ENCODE measurements around the gene MYO7B.
A peak's percentile ranks its signal among the peaks of the same experiment; 100 is the strongest.
"Not testable (repeated sequence)": the region's sequence is repeated elsewhere in the genome, so short reads cannot be mapped to it uniquely, and the experiment has no call there.

MYO7B gene

GRCh38 chr2:127524198-127524834, 11.2 kb upstream of the MYO7B start:
- not testable (repeated sequence) for DNase-seq (ENCODE audit: low read depth)

DNA sequence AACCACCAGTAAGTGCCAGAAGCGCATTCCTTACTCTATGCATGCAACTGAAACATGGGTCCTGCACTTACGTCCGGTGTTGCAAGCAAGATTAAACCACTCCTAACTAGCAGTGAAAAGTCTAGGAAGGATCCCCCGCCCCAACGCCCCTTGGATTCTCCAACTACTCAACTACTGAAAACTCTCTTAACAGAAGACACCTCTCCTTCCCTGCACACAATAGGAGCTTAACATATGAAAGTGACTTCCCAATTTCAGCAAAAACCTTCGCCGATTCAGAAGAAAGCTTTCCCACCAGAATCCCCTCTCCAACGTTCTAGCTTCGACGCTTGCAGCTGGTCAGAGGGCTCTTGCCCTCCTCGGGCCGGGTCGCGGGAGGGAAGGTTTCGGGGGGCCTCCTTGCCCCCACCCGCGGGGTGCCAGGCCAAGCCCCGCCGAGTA, 9.8 kb upstream of the MYO7B start:
- DNase-seq (ENCODE audit: low read depth) = no peak

- DNase-seq (ENCODE audit: low read depth) = peak; percentile 86
Observed at GRCh38 chr2:127526132-127527000, 9.1 kb upstream of the MYO7B start, which contains the start of gene IWS1. Gene IWS1 (minus strand): TSS chr2:127526489. CDS start chr2:127526208, 281 bp downstream.

DNA sequence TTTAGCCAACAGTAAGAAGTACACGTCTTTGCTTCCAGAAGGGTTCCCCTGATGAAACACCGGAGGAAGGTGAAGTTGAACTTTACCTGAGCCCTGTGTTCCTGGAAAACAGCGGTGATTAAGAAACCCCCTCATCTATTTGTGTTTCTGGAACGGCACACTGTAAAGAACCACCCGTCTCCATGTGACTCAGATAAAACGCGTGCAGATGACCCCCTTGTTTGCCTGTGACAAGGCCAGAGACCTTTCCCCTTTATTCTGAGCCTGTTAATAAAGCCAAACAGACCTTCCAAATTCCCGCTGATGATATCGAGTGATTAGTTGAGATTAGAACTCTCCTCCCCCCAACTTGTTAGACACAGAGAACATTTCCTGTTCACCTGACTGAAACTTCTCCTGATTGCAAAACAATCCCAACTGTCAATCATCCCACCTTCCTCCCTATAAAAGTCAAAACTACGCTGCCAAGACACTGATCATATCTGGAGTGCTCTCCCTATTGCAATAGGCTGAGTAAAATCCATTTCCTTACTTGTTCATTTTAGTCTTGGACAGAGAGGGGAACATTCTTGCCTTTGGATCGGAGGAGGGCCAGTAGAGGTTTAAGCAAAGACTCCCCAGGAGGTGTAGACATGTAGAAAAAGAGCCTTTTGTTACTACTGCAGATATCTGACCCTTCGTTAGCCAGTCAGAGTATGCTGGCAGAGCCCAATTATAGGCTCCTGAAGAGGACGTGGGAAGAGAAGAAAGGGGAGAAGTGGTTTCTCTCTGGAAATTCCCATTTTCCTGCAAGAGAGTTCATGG, 8.3 kb upstream of the MYO7B start:
- DNase-seq (ENCODE audit: low read depth) = peak; percentile 2

DNA sequence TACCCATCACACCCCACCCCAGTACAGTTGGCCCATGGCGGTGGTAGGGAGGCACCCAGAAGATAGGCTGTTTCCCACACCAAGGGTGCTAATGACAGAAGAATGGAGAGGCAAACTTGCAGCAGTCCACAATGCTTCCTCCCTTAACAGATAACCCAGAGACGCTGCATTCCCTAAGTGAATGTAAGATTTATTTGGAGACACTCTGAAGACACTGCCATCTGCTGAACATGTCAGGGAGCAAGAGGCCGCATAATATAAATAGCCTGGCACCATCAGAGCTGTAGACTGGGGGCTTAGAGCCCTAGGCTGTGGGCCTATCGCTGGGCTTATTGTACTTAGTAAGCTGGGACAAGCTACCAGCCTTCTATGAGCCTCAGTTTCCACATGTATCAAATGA, 7.0 kb upstream of the MYO7B start:
- DNase-seq (ENCODE audit: low read depth) = no peak

DNA sequence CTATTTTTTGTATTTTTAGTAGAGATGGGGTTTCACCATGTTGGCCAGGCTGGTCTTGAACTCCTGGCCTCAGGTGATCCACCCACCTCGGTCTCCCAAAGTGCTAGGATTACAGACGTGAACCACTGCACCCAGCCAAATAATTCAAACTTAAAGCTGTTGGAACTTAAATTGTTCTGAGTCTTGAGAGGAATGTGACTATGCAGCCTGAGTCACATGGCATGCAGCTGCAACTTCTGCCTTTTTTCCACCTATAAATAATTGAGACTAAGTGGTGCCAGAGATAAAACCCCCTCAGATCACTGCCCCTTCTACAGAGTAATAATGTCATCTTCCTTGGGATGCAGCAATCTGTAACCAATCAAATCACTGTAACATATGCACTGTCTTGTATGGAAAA, 6.1 kb upstream of the MYO7B start:
- DNase-seq (ENCODE audit: low read depth) = not testable (repeated sequence)

- DNase-seq (ENCODE audit: low read depth) = no peak
Observed at GRCh38 chr2:127530245-127531140, 5.0 kb upstream of the MYO7B start.

- no peak for DNase-seq (ENCODE audit: low read depth)
Observed at GRCh38 chr2:127531221-127531648, 4.2 kb upstream of the MYO7B start.

DNA sequence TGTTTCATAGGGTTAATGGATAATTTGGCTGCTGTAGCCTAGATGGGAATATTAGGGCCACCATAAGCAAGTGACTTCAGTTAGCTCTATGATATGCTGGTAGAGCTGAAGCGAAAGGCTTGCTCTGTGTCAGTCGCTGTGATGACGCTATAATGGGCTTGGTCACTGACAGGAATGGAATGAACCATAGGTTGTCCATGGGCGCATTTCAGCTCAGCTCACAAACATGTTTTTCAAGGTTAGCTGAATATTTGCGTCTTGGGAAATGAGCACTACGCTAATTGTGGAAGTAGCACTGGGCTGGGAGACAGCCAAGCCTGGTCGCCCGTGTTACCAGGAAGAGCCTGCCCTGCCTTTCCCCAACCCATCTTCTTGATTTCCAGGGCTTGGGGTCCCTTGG, 3.2 kb upstream of the MYO7B start:
- DNase-seq (ENCODE audit: low read depth) = no peak

- no peak for DNase-seq (ENCODE audit: low read depth)
Observed at GRCh38 chr2:127535918-127536317, 435 bp downstream of the MYO7B start.

- no peak for DNase-seq (ENCODE audit: low read depth)
Observed at GRCh38 chr2:127536707-127537541, 1.4 kb downstream of the MYO7B start.

DNA sequence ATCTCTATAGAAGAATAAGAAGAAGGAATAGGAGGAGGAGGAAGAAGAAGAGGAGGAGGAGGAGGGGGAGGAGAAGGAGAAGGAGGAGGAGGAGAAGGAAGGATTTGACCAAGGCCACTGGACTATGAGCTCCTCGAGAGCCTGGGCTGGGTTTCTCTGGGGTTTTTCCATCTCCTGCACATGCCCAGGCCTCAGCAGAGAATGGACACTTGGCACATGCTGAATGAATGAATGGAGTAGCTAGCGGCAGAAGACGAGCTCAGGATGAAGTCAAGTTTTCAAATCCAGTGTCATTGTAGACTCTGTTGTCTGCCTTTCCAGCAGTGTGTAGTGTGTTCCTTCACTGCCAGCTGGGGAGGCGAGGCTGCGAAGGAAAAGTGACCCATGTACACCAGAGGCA, 2.2 kb downstream of the MYO7B start:
- no peak for DNase-seq (ENCODE audit: low read depth)

DNA sequence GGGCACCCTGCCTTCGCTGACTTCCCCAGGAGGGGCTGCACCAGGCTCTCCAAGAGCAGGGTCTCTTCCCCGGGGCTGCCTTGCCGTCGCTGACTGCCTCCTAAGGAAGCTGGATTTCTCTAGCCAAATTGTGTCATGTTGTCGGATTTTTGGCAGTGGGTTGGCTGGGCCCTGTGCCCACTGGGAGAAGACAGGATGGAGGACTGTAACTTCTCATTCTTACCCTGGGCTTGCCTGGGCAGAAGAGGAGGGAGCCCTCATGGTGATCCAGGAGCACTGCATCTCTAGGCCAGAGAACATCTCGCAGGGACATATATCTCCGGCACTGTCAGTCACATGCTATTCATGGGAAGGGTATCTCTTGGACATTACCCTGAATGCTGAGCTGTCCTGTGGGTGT, 6.3 kb downstream of the MYO7B start:
- no peak for DNase-seq (ENCODE audit: low read depth)

DNA sequence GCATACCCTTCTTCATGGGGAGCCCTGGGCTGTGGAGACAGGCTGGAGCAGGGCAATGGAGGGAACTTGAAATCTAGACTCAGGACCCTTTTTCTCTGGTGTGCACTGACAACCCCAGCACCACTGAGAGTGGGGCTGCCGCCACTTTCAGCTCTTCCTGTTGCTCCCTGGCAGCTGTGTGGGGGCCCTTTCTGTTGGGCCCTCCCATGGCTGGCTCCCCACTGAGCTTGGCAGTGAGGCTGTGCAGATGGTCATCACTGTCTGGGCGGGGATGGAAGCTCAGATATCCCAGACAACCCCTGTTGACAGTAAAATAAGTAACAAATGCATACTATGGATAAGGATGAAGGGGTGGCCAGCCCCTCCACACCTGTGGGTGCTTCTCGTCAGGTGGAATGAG, 6.7 kb downstream of the MYO7B start:
- DNase-seq (ENCODE audit: low read depth) = no peak

GRCh38 chr2:127543013-127543501, 7.6 kb downstream of the MYO7B start:
- DNase-seq (ENCODE audit: low read depth) = not testable (repeated sequence)

DNA sequence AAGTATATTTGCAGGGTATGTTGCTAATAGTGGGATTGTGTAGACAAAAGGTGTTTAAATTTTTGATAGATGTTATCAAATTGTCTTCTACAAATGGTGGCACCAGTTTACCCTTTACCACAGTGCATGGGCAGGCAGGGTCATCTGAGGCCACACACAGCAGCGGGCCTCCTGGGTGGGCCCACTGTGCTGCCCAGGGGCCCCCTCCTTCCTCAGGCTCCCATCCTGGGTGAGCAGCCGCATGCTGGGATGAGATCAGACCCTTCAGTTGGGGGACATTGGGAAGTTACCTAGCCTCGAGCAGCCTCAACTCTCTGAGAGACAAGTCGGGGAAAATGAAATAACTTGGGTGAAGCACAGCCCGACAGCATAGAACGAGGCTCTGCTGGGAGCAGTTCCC, 9.7 kb downstream of the MYO7B start:
- no peak for DNase-seq (ENCODE audit: low read depth)

GRCh38 chr2:127545796-127546195, 10.3 kb downstream of the MYO7B start:
- DNase-seq (ENCODE audit: low read depth) = no peak

DNA sequence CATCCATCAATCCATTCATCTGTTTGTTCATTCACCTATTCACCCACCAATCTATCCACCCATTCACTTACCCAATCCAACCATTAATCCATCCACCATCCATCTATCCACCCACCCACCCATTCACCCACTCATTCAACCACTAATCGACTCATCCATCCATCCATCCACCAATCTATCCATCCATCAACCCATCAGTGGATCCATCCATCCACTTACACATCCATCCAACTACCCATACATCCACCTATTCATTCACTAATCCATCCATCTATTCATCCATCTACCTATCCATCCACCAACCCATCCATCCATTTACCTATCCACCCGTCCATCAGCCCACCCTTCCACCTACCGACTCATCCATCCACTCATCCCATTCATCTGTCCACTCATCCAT, 11.3 kb downstream of the MYO7B start:
- no peak for DNase-seq (ENCODE audit: low read depth)

DNA sequence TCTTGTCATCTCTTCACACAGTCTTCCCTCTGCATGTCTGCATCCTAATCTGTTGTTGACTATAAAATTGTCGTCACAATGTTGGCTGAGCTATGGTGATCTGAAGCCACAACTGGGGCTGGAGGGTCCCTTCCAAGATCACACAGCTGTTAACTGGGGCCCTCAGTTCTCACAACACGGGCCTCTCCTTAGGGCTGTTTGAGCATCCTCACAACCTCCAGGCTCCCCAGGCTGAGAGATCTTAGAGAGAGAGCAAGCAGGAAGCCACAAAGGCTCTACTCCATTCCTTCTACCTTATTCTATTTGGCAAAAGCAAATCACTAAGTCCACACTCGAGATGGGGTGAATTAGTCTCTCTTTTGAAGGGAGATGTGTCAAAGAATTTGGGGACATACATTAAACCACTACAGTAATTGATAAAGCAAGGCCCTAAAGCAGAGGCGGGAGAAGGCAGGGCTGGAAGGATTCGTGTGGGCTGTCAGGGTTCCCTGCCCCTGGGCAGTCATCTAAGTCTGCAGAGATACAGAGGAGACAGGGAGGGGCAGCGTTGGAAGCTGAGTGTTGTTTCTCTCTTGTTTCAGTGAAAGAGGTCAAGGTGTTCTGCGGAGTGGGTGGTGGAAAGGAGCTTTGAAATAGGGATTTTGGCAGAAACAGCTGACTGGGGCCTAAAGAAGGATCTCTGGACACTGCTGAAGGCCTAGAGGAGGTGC, 15.9 kb downstream of the MYO7B start:
- DNase-seq (ENCODE audit: low read depth) = no peak

DNA sequence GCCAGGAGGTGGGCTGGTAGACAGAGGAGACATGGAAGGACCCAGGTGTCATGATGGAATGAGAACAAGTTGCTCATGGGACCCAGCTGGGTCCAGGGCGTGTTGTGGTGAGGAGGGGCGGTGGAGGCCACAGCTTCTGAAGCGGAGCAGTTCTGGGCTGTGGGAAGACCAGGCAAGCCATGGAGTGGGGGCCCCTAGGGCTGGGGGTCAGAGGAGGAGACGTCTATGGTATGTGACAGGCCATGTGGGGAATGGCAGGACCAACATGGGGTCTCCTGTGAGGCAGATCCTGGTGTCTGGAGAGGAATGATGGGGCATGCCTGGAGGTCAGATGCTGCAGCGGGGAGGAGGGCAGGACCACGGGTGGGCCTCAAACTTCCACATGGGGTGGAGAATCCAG, 16.9 kb downstream of the MYO7B start:
- no peak for DNase-seq (ENCODE audit: low read depth)

All from activated T-cell treated with anti-CD3 and anti-CD28 coated beads for 1 hour (primary cell).